Measurements from ENCODE around the gene SPAG7.

Gene SPAG7, protein sequence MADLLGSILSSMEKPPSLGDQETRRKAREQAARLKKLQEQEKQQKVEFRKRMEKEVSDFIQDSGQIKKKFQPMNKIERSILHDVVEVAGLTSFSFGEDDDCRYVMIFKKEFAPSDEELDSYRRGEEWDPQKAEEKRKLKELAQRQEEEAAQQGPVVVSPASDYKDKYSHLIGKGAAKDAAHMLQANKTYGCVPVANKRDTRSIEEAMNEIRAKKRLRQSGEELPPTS

GRCh38 chr17:4967539-4968485 is at the start of gene SPAG7:
TSS of gene SPAG7 (minus strand) at chr17:4967817. CDS start at chr17:4967804, 13 bp downstream.
- DNase-seq (ENCODE audit: low spot score), result peak; percentile 62

DNA sequence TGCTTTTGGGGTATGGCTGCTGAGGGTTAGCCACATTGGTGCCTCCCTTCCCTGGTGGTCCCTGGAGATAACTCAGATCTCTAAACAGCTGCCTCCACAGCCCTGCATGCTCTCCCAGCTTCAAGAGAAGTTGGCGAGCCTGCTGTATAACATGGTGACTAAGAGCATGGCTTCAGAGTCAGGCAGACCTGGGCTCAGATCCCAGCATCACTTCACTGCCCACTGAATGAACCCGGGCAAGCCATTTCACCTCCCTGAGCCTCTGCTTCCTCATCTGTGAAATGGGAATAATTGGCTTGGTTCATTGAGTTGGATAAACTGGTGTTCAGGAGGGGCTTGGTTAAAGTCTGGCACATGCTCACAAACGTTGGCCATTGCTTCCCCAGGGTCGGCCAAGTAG is 46.7 kb upstream of the SPAG7 start:
- DNase-seq (ENCODE audit: low spot score), result no peak

DNA sequence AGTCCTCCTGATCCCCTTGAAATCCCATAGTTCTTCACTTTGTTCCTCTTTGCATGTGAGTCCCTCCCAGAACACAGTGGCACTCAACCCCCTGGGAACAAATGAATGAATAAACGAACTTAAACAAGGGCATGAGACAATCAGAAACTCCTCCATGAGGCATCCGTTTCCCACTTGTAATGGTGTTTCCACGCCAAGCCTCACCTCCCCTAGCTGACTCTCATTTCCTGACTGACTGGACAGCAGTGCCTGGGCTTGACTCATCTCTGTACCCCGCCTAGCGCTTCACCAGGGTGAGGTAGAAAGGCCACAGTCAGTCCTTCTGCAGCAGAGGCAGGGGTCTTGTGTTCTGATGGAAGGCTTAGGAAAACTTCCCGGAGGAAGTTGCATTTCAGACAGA is 44.3 kb upstream of the SPAG7 start:
- no peak for DNase-seq (ENCODE audit: low spot score)

GRCh38 chr17:5003214-5003867 is 35.7 kb upstream of the SPAG7 start:
- no peak for DNase-seq (ENCODE audit: low spot score)

GRCh38 chr17:5002121-5002788 is 34.6 kb upstream of the SPAG7 start:
- DNase-seq (ENCODE audit: low spot score), result no peak

GRCh38 chr17:5000237-5000639 is 32.6 kb upstream of the SPAG7 start:
- DNase-seq (ENCODE audit: low spot score), result no peak

GRCh38 chr17:4999430-5000093 is 31.9 kb upstream of the SPAG7 start:
- no peak for DNase-seq (ENCODE audit: low spot score)

- peak; percentile 82 for DNase-seq (ENCODE audit: low spot score)
Measured at GRCh38 chr17:4998732-4999429, 31.3 kb upstream of the SPAG7 start.

DNA sequence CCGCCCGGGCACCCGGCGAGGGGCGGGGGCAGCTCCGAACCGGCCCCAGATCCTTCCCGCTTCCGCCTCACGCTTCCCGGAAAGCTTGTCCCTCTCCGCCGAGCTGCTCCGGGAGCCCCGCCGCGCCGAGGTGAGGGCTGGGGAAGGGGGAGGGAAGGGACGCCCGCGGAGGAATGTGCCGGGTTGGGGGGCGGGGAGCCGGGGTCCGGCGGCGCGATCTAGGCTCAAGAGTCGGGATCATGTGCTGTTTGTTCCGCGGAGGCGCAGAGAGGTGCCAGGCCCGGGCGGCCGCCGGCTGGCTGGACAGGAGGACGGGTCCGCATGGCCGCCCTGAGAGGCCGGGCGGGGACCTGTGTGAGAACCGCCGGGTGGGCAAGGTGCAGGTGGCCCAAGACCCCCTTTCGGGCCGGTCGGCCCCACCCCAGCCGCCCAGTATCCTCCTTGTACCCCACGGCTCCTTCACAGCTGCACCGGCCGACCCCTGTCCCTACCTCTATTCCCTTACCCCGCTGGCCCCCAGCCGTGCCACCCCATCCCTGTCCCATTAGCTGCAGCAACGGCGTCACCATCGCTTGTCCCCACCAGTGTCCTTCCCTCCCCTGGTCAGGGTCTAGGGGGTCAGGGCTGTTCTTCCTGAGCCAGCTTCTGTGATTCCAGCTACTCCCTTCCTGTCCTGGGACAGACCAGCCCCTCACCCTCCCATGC is 30.6 kb upstream of the SPAG7 start:
- no peak for DNase-seq (ENCODE audit: low spot score)

DNA sequence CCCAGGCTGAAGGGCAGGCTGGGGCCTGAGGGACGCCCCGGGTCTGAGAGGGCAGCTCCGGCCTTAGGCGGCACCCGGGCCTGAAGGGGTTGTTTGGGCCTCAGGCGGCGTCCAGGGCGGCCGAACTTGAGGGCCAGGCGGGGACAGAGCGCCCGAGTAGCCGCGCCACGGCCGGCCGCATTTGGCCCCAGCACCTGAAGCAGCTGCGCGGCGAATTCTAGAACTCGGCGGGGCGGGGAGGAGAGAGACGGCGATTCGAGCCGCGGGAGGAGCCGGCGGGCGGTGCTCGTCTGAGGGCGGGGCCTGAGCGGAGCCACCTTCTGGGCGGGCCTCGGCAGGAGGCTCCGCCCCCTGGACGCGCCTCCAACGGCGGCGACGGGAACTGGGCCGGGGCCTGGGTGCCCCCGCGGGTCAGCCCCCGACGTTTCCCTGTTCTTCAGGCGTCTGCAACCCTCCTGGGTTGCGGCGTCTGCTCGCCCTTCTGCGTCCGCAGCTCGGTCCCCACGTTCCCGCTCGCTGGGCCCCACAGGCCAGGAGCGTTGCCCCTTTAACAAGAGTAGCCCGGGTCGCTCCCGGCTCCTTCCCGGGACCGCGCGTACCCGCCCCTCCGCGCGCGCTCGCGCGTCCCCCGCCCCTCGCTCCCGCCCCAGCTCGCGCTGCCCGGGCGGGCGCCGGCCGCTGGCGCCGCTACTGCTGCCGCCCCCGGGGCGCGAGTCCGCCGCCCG is 29.8 kb upstream of the SPAG7 start, which contains the start of the genes INCA1 and KIF1C:
TSS of gene INCA1 (minus strand) at position 221 of the 725 bp plus-strand sequence. CDS start 3,085 bp downstream, outside the sequence.
TSS of gene KIF1C (plus strand) at position 649 of the 725 bp plus-strand sequence. CDS start 2,297 bp downstream, outside the sequence.
- DNase-seq (ENCODE audit: low spot score), result peak; percentile 95

DNA sequence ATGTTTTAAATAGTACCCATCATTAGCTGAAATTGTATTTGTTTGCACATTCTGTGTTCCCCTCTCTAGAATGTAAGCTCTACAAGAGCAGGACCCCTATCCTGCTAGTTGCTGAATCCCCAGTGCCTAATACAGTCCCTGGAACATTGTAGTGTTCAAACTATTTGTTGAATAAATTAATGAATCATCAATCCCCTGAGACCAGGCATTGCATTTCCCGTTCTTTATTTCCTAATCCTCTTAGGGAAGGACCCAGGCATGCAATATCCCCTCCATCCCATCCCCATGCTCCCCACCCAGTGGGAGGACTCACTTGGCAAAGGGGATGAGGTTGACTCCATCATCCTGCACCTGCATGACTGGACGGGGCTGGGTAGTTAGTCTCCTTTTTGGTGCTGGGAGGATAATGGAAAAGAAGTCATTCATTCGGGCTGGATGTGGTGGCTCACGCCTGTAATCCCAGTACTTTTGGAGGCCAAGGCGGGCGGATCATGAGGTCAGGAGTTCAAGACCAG is 26.5 kb upstream of the SPAG7 start:
- DNase-seq (ENCODE audit: low spot score), result no peak

GRCh38 chr17:4987767-4988567 is 20.4 kb upstream of the SPAG7 start:
- no peak for DNase-seq (ENCODE audit: low spot score)

GRCh38 chr17:4986951-4987766 is 19.5 kb upstream of the SPAG7 start, which contains the start of gene CAMTA2:
TSS of gene CAMTA2 (minus strand) at chr17:4987675. CDS start at chr17:4986222, 1,453 bp downstream.
- DNase-seq (ENCODE audit: low spot score), result peak; percentile 72

- no peak for DNase-seq (ENCODE audit: low spot score)
Measured at GRCh38 chr17:4986403-4986802, 18.8 kb upstream of the SPAG7 start.

- no peak for DNase-seq (ENCODE audit: low spot score)
Measured at GRCh38 chr17:4982305-4982704, 14.7 kb upstream of the SPAG7 start.

DNA sequence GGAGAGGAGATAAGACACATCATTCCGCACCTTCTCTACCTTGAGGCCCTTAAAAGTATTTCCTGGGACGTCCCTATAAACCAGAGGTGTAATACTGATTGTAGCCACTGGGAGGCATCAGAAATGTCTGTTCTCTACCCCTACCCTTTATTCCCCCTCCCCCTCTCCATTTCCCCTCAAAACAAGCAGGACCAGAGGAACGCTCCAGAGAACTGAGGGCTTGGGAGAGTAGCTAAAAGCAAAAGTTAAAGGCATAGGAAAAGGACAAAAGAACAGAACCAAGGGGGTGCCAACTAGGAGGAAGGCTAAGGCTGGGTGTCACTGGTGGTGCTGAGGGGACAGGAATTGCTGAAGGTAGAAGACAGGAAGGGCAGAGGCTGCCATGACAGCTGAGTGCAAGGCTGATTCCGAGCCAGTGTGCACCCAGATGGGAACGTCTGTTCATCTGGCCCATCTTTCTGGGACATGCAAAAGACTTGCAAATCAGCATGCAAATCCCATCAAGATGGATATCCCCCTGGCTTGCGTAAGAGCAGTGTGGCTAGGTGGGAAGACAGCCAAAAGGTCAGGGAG is 13.1 kb upstream of the SPAG7 start:
- no peak for DNase-seq (ENCODE audit: low spot score)

DNA sequence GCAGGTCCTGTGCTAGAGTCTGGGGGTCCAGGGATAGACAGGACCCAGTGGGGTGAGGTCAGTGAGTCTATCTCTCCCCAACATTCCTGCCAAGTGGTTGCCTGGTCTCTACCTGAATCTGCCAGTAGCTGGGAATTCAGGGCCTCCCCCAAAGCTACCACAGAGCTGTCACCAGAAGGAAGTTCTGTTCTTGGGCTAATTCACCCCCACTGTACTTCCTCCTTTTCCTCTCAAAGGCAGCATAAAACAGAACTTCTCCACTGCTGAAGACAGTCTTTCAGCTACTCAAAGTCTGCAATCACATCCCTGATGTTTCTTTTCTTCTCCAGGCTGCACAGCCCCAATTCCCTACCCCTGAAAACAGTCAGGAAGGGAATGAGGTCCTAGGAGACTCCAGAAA is 11.1 kb upstream of the SPAG7 start:
- no peak for DNase-seq (ENCODE audit: low spot score)
